Astrocyte (in vitro differentiated cells and primary cell): ENCODE measurements around the gene RBM47. TPM values are rescaled to one million over a fixed set of nuclear protein-coding genes. Genes with fewer than 3 reads are reported as not detected.

Experiments used
- DNase-seq: peaks from one replicate; pipeline ENCODE4 v3.0.0-alpha.2; 2010; ENCODE audit warnings: low read depth
- FAIRE-seq: peaks from 2 replicates; lab custom pipeline; 2011; peaks lifted over from hg19 to GRCh38; lab: Jason Lieb, UNC
- H2AFZ ChIP-seq: 2 replicates; pipeline ENCODE4 v1.6.0; 2012; ENCODE audit warnings: low read depth, low read length, inconsistent platforms
- H3K27ac ChIP-seq: 2 replicates; pipeline ENCODE4 v1.5.1; 2011; ENCODE audit warnings: low read depth, low read length, inconsistent platforms
- H3K27me3 ChIP-seq: 2 replicates; pipeline ENCODE4 v1.6.0; 2011; ENCODE audit warnings: low read length, inconsistent platforms; ENCODE audit not compliant: insufficient read depth
- H3K36me3 ChIP-seq: 2 replicates; pipeline ENCODE4 v1.5.1; 2011; ENCODE audit warnings: low read length, inconsistent platforms; ENCODE audit not compliant: insufficient read depth
- H3K4me1 ChIP-seq: 2 replicates; pipeline ENCODE4 v1.5.1; 2011; ENCODE audit warnings: low read length, inconsistent platforms; ENCODE audit not compliant: insufficient read depth
- H3K4me2 ChIP-seq: 2 replicates; pipeline ENCODE4 v1.6.0; 2012; ENCODE audit warnings: low read length, inconsistent platforms
- H3K4me3 ChIP-seq: 2 replicates; pipeline ENCODE4 v1.5.1; 2011; ENCODE audit warnings: low read depth, mild to moderate bottlenecking, low read length, inconsistent platforms; ENCODE audit not compliant: insufficient read depth
- H3K79me2 ChIP-seq: 2 replicates; pipeline ENCODE4 v1.6.0; 2012; ENCODE audit warnings: mild to moderate bottlenecking, low read length, inconsistent platforms; ENCODE audit not compliant: insufficient read depth
- H3K9ac ChIP-seq: 2 replicates; pipeline ENCODE4 v1.6.0; 2012; ENCODE audit warnings: mild to moderate bottlenecking, low read length, inconsistent platforms
- H3K9me3 ChIP-seq: 2 replicates; pipeline ENCODE4 v1.5.1; 2012; ENCODE audit warnings: low read depth, mild to moderate bottlenecking, low read length, inconsistent platforms; ENCODE audit not compliant: insufficient read depth
- H4K20me1 ChIP-seq: 2 replicates; pipeline ENCODE4 v1.6.0; 2012; ENCODE audit warnings: low read length, inconsistent platforms; ENCODE audit not compliant: insufficient read depth
- H3K27ac Mint-ChIP-seq: one replicate; pipeline ENCODE4 v1.8.0; 2021; ENCODE audit warnings: mild to moderate bottlenecking, mixed read lengths; ENCODE audit not compliant: unreplicated experiment
- H3K27me3 Mint-ChIP-seq: one replicate; pipeline ENCODE4 v1.8.0; 2021; ENCODE audit warnings: low read depth, mixed read lengths; ENCODE audit not compliant: unreplicated experiment
- H3K36me3 Mint-ChIP-seq: one replicate; pipeline ENCODE4 v1.8.0; 2021; ENCODE audit warnings: low read depth, mixed read lengths; ENCODE audit not compliant: unreplicated experiment
- H3K4me1 Mint-ChIP-seq: one replicate; pipeline ENCODE4 v1.8.0; 2021; ENCODE audit warnings: low read depth, mixed read lengths; ENCODE audit not compliant: unreplicated experiment
- H3K4me3 Mint-ChIP-seq: one replicate; pipeline ENCODE4 v1.8.0; 2021; ENCODE audit warnings: mild to moderate bottlenecking, moderate library complexity, mixed read lengths; ENCODE audit not compliant: unreplicated experiment
- H3K9me3 Mint-ChIP-seq: one replicate; pipeline ENCODE4 v1.8.0; 2021; ENCODE audit warnings: mild to moderate bottlenecking, mixed read lengths; ENCODE audit not compliant: unreplicated experiment
- CTCF ChIP-seq: IDR thresholded peaks from 2 replicates; pipeline ENCODE4 v1.5.1; 2011; ENCODE audit warnings: low read depth, mild to moderate bottlenecking, inconsistent platforms, low read length, moderate library complexity; ENCODE audit not compliant: insufficient read depth
- EZH2 ChIP-seq: IDR thresholded peaks from 2 replicates; pipeline ENCODE4 v1.6.1; 2012; ENCODE audit warnings: mild to moderate bottlenecking, low read length, inconsistent platforms; ENCODE audit not compliant: insufficient read depth
- total RNA-seq: library from RNA; stranded (reverse); gene quantifications from 2 replicates; pipeline ENCODE4 v1.2.1, GENCODE V29; 2021

RBM47 gene
- total RNA-seq, 1 donor from 2014 or later: 2.9 TPM

GRCh38 chr4:40648742-40649281, 19.1 kb upstream of the RBM47 start:
- Histone ChIP-seq H3K4me3 (no peak overlapping the region), H3K27ac (no peak overlapping the region), H3K9me3 (no peaks in the 10 kb centered on the region), H3K4me1 (no peaks in the 10 kb centered on the region), H3K27me3 (no peaks in the 10 kb centered on the region), H3K9ac (no peak overlapping the region), H4K20me1 (no peaks in the 10 kb centered on the region), H3K4me2 (no peak overlapping the region), H3K36me3 (no peaks in the 10 kb centered on the region), H3K79me2 (no peaks in the 10 kb centered on the region), H2AFZ (no peak overlapping the region)
- FAIRE-seq (no peak), DNase-seq (no peak)
- no peak overlapping the region for H3K4me3 Mint-ChIP-seq
- H3K27me3 Mint-ChIP-seq: peaks cover 27% of the 10 kb centered on the region
- TF ChIP-seq EZH2 (no peak), CTCF (no peak)
- no peaks in the 10 kb centered on the region for H3K4me1 Mint-ChIP-seq
- H3K27ac Mint-ChIP-seq: no peak overlapping the region
- peaks cover 7% of the 10 kb centered on the region for H3K36me3 Mint-ChIP-seq
- no peaks in the 10 kb centered on the region for H3K9me3 Mint-ChIP-seq

- Mint-ChIP-seq H3K36me3 (peaks cover 7% of the 10 kb centered on the region), H3K27me3 (peaks cover 27% of the 10 kb centered on the region), H3K9me3 (no peaks in the 10 kb centered on the region), H3K4me1 (no peaks in the 10 kb centered on the region), H3K4me3 (no peak overlapping the region), H3K27ac (no peak overlapping the region)
- FAIRE-seq: no peak
- Histone ChIP-seq H3K79me2 (no peaks in the 10 kb centered on the region), H3K4me2 (no peak overlapping the region), H3K4me3 (no peak overlapping the region), H3K27ac (no peak overlapping the region), H4K20me1 (no peaks in the 10 kb centered on the region), H3K36me3 (no peaks in the 10 kb centered on the region), H3K9ac (no peak overlapping the region), H3K4me1 (no peaks in the 10 kb centered on the region), H3K27me3 (no peaks in the 10 kb centered on the region), H3K9me3 (no peaks in the 10 kb centered on the region), H2AFZ (no peak overlapping the region)
- no peak for DNase-seq
- TF ChIP-seq CTCF: no peak
- no peak for TF ChIP-seq EZH2
Observed at GRCh38 chr4:40648131-40648530, 18.5 kb upstream of the RBM47 start.

GRCh38 chr4:40645586-40645985, 15.9 kb upstream of the RBM47 start:
- Histone ChIP-seq H3K4me3 (no peak overlapping the region), H3K4me1 (no peaks in the 10 kb centered on the region), H3K79me2 (no peaks in the 10 kb centered on the region), H3K4me2 (no peak overlapping the region), H3K27me3 (no peaks in the 10 kb centered on the region), H3K9me3 (no peaks in the 10 kb centered on the region), H3K36me3 (no peaks in the 10 kb centered on the region), H2AFZ (no peak overlapping the region), H3K27ac (no peak overlapping the region), H4K20me1 (no peaks in the 10 kb centered on the region), H3K9ac (no peak overlapping the region)
- no peak for FAIRE-seq
- Mint-ChIP-seq H3K36me3 (peaks cover 7% of the 10 kb centered on the region), H3K4me3 (no peak overlapping the region), H3K27me3 (peaks cover 19% of the 10 kb centered on the region), H3K9me3 (no peaks in the 10 kb centered on the region), H3K27ac (no peak overlapping the region), H3K4me1 (no peaks in the 10 kb centered on the region)
- DNase-seq: no peak
- TF ChIP-seq EZH2 (no peak), CTCF (no peak)
